A549 treated with GW870086 at 1 μM for 4 hours (cell line): ENCODE data around the gene FANCF. TPM values are rescaled to one million over a fixed set of nuclear protein-coding genes. Genes with fewer than 3 reads are reported as not detected.

ENCODE experiments used
- total RNA-seq: library from RNA; stranded (reverse); fragments of 200-300 nt; extraction: Qiagen RNA extraction; gene quantifications from 5 replicates; pipeline ENCODE4 v1.2.3, GENCODE V29; 2022; ENCODE audit warnings: low read depth

Gene FANCF
- total RNA-seq: 5.4 to 7.9 TPM (median 7.4 TPM) in 5 replicates

GRCh38 chr11:22625448-22626287 is at the start of gene FANCF:
TSS of gene FANCF (minus strand) at chr11:22625823. CDS start at chr11:22625810, 13 bp downstream.

GRCh38 chr11:22666325-22666687 is 40.7 kb upstream of the FANCF start, which contains the start of gene GAS2:
TSS of gene GAS2 (plus strand) at chr11:22666611. CDS start at chr11:22674870, 8,259 bp downstream.

Other genes with a start within 250 kb of the FANCF start
- gene GAS2, start 40.8 kb upstream of the FANCF start, total RNA-seq: 0.27 to 0.98 TPM (median 0.58 TPM) in 5 replicates
- 5.6 to 15.5 TPM (median 12.4 TPM) in 5 replicates for gene SVIP, start 204.0 kb upstream of the FANCF start, total RNA-seq
- not detected in 5 replicates for gene CCDC179, start 234.7 kb upstream of the FANCF start, total RNA-seq